Measurements from ENCODE around the gene SEPTIN1. TPM values are rescaled to one million over a fixed set of nuclear protein-coding genes. Genes with fewer than 3 reads are reported as not detected.
"Not testable (repeated sequence)": the region's sequence is repeated elsewhere in the genome, so short reads cannot be mapped to it uniquely, and the experiment has no call there.

SEPTIN1 gene
- total RNA-seq, 1 experiment from 2014 or later, result not detected

DNA sequence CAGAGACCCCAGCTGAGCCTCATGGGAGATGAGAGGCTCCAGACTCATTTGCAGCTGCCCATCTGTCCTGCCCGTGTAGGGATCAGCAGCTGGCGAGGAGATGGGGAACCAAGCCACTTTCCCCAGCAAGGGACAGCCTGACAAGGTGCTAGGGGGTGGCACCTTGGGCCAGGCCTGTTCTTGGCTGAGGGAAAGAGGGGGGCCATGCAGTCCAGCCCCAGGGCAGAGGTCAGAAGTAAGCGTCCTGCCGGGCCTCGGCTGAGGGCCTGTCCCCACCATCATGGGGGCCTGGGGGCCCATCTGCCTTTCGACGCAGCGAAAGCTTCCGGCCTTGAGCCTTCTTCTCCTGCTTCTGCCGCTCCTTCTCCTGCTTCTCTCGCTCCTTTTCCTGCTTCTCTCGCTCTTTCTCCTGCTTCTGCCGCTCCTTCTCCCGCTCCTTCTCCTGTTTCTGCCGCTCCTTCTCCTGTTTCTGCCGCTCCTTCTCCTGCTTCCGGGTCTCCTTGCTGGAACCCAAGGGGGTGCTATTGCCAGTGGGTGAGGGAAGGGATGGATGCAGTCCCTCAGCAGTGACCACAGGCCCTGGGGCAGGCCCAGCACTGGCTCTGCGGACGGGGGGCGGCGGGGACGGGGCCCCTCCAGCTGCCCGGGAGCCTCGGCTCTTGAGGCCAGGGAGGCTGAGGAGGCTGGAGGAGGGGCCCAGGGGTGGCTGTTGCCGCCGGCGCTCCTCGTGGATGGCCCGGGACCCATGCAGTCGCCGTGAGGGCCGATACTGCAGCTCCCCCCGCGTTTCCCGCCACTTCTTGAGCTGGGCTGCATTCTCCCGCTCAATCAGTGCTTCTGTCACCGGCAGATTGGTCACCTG is 24.4 kb downstream of the SEPTIN1 start:
- DNase-seq (ENCODE audit: low read depth), result no peak

DNA sequence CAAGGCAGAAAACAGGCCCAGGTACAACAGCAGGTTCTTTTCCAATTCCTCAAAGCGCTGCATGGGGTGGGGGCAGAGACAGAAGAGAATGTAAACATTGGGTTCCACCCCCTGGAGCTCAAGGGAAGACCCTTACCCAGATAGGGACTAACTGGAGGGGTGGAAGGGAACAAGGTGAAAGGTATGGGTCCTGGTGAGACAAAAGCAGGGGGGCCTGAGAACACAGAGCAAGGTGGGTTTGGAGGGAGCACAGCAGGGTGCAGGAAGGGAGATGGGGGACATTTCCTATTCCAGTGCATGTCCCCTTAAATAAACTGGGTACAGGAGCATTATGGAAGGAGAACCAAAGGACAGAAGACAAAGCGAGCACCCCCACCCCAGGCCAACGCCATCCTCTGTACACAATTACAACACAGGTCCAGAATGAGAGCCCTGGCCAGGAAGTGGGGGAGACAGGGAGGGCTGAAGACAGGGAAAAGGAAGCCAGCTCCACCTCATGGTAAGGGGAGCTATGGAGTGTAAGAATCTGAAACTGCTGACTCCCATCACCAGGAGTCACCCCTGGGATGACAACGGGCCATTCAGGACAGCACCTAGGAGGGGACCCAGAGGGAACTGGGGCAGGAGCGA is 25.2 kb downstream of the SEPTIN1 start:
- DNase-seq (ENCODE audit: low read depth), result no peak

- peak; percentile 41 for DNase-seq (ENCODE audit: low read depth)
These were observed 25.8 kb downstream of the SEPTIN1 start for GRCh38 chr16:30356401-30357084.

DNA sequence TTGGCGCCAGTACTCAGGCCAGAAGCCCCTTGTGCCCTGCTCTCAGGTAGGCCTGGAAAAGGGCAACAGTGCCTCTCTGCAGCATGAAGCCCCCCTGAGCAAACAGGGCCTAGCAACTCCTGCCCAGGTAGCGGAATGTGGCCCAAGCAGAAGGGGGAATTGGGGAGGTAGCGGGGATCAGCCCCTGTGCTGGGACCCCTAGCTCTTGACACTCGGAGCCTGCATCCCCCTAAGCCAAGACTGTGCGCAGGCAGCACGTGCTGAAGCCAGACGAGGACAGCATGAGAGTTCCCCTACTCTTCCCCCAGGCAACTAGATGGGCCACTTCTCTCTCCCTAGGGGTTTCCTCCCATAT is 26.4 kb downstream of the SEPTIN1 start:
- DNase-seq (ENCODE audit: low read depth), result no peak

DNA sequence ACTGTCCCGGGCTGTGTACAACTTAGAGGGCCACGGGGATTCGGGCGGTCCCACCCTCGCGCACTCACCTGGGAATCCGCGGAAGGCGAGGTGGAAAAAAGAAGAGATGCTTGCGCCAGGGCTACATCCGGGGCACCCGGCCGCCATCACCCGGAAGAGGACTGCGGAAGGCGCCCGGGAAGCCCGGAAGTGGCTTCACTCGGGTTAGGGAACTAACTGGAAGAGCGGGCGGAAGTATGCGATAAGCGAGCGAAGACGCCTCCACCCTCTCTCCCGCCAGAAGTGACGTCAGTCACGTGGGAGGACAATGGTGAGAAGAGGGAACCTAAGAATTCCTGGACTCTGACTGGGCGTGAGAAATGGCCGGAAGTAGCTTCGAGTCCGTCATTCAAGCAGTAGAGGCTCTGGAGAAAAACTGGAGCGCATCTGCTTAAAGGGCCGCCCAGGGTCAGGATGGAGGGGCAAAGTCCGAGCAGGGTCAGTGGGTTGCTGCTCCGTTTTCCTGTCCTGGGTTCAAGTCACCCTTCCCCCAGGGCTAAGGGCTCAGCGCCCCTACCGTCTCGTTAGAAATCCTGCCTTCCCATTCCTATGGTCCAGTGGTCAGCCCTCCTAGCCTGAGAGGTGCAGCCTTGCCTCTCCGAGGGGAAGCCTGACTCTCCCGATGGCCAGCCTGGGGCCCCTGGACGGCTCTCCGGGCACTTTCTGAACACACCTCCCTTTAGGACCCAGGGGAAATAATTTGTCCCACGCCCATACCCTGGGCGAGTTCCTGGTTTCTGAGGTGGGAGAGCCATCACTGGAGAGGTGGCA is 27.0 kb downstream of the SEPTIN1 start, which contains the start of gene CD2BP2:
Gene CD2BP2, minus strand, starts transcription at position 165 of the 810 bp plus-strand sequence. CDS start 627 bp downstream, outside the sequence.
- peak; percentile 99 for DNase-seq (ENCODE audit: low read depth)

DNA sequence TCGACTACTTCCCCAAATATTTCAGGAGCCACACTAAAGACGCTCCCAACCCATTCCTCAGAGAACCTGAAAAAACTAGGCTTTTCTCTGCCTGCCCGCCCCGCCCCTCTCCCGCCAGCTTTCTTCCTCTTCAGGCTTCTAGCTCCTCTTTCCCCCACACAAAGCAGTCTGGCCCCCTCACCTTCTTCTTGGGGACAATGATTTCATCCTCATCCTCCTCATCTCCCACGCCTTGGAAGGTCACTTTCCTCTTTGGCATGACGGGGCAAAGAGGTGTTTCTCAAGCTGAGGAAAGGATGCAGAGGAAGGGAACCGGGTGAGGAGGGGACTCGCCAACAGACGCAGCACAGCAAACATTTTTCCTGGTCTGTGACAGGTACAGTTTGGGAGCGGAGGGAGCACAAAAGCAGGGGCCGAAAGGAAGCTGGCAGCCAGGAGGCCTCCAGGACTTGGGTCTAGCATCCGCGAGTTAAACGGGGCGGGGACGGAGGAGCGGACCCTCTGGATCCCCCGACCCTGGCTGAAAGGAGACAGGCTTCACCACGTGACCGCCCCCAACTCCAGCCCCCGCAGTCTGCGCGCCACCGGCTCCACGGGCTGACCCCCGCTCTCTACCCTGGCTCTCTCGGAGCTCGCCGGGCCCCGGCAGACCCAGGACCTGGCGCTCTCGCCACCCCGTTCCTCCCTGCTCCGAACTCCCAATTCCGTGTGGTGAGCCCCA is 27.8 kb downstream of the SEPTIN1 start:
- no peak for DNase-seq (ENCODE audit: low read depth)

DNA sequence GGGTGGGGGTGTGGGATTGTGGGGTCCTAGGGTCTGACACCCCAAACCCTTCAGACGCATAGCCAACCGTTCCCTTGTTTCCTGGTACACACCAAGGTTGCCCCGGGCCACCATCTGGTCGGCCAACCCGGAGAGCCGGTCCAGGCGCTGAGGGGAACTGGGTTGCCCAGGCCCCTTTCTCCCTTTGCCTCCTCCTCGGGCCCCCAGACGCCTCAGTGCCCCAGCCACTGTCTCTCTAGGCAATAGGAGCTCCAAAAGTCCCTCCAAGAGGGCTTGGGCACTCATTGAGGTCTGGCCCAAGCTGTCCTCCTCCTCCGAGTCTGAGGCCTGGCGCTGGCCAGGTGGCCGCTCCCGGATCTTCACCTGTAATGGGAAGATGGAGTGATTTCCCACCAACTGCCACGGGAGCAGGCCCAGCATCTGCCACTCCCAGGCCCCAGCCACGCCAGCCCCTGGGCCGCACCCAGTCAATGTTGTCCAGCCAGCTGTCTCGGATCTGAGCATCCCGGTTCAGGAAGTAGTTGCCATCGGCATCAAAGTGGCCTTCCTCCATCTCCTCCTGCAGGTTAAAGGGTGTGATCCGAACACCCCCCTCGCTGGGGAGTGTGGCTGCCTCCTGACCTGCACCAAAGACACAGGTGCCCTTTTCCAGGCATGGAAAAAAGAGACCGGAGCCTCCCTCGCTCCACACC is 28.8 kb downstream of the SEPTIN1 start:
- DNase-seq (ENCODE audit: low read depth), result no peak

GRCh38 chr16:30352488-30353401 is 29.6 kb downstream of the SEPTIN1 start:
- DNase-seq (ENCODE audit: low read depth), result no peak

- DNase-seq (ENCODE audit: low read depth), result peak; percentile 93
These were observed 30.6 kb downstream of the SEPTIN1 start for GRCh38 chr16:30351586-30352419.

- DNase-seq (ENCODE audit: low read depth), result no peak
These were observed 31.3 kb downstream of the SEPTIN1 start for GRCh38 chr16:30351001-30351441.

DNA sequence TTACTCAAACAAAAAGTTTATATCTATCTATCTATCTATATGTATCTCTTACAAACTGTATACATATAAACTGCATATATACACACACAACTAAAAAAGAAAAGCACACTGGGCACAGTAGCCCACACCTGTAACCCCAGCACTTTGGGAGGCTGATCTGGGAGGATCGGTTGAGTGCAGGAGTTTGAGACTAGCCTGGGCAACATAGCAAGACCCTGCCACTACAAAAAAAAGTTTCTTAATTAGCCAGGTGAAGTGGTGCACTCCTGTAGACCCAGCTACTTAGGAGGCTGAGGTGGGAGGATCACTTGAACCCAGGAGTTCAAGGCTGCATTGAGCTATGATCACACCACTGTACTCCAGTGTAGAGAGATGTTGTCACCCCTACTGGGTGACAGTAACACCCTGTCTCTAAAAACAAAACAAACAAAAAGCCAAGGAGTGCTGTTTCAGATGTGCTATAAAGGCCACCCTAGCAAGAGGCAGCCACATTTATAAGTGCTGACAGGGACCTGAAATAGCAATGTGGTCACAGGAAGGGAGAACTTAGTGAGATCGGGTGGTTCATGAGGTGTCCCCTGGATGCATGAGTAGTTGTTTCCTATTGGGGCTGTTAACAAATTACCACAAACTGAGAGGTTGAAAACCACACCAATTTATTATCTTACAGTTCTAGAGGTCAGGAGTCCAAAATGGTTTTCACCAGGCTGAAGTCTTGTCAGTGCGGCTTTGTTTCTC is 32.1 kb downstream of the SEPTIN1 start:
- no peak for DNase-seq (ENCODE audit: low read depth)

DNA sequence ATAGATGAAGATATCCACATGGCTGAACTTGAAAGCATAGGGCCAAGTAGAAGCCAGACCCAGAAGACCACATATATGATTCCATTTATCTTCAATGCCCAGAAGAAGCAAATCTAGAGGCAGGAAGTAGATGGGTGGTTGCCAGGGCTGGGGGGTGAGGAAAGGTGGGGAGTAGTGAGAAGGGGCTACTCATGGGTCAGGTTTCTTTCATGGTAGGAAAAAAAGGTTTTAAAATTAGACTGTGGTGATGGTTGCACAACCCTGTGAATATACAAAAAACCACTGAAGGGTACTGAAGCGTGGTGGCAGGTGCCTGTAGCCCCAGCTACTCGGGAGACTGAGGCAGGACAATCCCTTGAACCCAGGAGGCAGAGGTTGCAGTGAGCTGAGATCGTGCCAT is 32.7 kb downstream of the SEPTIN1 start:
- no peak for DNase-seq (ENCODE audit: low read depth)

DNA sequence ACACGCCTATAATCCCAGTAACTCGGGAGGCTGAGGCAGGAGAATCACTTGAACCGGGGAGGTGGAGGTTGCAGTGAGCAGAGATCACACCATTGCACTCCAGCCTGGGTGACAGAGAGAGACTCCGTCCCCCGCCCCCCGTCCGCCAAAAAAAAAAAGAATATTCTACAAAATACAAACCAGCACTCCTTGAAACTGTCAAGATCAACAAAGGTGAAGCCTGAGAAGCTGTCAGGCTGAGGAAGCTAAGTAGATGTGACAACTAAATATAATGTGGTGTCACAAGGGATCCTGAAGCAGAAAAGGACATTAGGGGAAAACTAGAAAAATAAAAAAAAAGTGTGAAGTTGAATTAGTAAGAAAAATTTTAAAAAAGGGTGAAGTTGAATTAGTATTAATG is 33.4 kb downstream of the SEPTIN1 start:
- DNase-seq (ENCODE audit: low read depth), result no peak

- DNase-seq (ENCODE audit: low read depth), result no peak
These were observed 34.2 kb downstream of the SEPTIN1 start for GRCh38 chr16:30348113-30348512.

DNA sequence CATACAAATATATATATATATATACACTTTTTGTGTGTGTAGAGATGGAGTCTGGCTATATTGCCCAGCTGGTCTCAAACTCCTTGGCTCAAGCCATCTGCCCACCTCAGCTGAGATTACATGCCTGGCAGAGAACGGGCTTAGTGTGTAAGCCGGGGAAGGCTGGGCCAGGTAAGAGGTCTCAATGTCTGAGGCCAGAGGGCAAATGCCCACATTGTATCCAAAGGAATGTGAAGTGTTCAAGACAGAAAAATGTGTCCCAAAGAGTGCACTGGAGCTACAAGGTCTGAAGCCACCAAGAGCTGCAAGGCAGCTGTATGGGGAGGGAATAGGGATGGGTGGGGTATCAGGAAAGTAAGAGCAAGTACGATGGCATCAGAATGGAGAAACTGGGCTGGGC is 36.1 kb downstream of the SEPTIN1 start:
- DNase-seq (ENCODE audit: low read depth), result no peak

GRCh38 chr16:30343491-30343820 is 38.9 kb downstream of the SEPTIN1 start:
- not testable (repeated sequence) for DNase-seq (ENCODE audit: low read depth)

DNA sequence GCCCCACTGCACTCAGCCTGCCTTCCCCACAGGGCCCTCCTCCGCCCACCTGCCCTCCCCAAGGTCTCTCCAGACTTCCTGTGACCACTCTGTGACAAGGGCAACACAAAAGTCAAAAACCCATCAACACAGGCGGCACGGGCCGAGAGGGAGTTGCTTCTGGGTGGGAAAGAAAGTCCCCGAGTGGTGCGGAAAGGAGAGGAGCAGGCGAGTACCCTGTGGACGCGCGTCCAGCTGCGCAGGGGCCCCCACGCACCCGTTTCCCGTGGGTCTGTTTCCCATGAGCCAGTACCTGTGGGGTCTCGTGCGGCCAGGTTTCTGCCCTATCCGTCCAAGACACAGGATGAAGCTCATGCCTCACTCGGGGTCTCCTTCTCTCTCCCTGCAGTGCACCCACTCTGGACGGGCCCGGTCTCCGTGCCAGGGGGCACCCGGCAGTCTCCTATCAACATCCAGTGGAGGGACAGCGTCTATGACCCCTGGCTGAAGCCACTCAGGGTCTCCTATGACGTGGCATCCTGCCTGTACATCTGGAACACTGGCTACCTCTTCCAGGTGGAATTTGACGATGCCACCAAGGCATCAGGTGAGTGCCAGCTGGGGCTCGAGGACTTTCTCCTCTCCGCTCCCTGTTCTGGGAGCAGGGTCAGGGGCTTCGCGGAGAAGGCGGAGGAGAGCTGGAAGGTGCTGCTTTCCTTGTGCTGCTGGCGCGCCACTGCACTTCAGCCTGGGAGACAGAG is 39.4 kb downstream of the SEPTIN1 start:
- no peak for DNase-seq (ENCODE audit: low read depth)

All from RPMI7951 (cell line).